GM23338 (cell line): ENCODE data around the gene SFXN1. TPM values are rescaled to one million over a fixed set of nuclear protein-coding genes. Genes with fewer than 3 reads are reported as not detected.

Experiments used
- ATAC-seq: fragments of 200-7000 bp; cut with Tn5 transposase; 3 replicates; pipeline ENCODE4 v1.9.1; 2020
- DNase-seq: peaks from one replicate; pipeline ENCODE4 v3.0.0-alpha.2; 2015; ENCODE audit warnings: low spot score
- H2AFZ ChIP-seq: fragments of 200-600 bp; sonication (generic); 2 replicates; pipeline ENCODE4 v1.8.0; 2016; ENCODE audit warnings: antibody characterized with exemption, mild to moderate bottlenecking, moderate library complexity
- H3F3A ChIP-seq: fragments of 200-600 bp; sonication (generic); replicated peaks from 2 replicates; pipeline ENCODE4 v1.8.0; 2017; ENCODE audit warnings: antibody characterized with exemption, mixed run types, low read depth
- H3K27ac ChIP-seq: fragments of 200-600 bp; sonication (generic); 2 replicates; pipeline ENCODE4 v1.6.1; 2016; ENCODE audit warnings: low read depth
- H3K27me3 ChIP-seq: fragments of 200-600 bp; sonication (generic); 2 replicates; pipeline ENCODE4 v1.8.0; 2016; ENCODE audit warnings: mild to moderate bottlenecking, mixed run types, moderate library complexity; ENCODE audit not compliant: insufficient read depth
- H3K36me3 ChIP-seq: fragments of 200-600 bp; sonication (generic); 2 replicates; pipeline ENCODE4 v1.8.0; 2016; ENCODE audit warnings: mild to moderate bottlenecking; ENCODE audit not compliant: insufficient read depth
- H3K4me1 ChIP-seq: fragments of 200-600 bp; sonication (generic); 2 replicates; pipeline ENCODE4 v1.8.0; 2016; ENCODE audit warnings: mild to moderate bottlenecking, moderate library complexity; ENCODE audit not compliant: insufficient read depth
- H3K4me2 ChIP-seq: fragments of 200-600 bp; sonication (generic); 2 replicates; pipeline ENCODE4 v1.7.1; 2017; ENCODE audit warnings: mixed run types
- H3K4me3 ChIP-seq: fragments of 200-600 bp; sonication (generic); 2 replicates; pipeline ENCODE4 v1.6.1; 2016; ENCODE audit warnings: mixed run types
- H3K79me2 ChIP-seq: fragments of 200-600 bp; sonication (generic); replicated peaks from 2 replicates; pipeline ENCODE4 v1.8.0; 2017; ENCODE audit warnings: mild to moderate bottlenecking; ENCODE audit not compliant: insufficient read depth
- H3K9me2 ChIP-seq: fragments of 200-600 bp; sonication (generic); 2 replicates; pipeline ENCODE4 v1.8.0; 2017; ENCODE audit not compliant: insufficient read depth
- H4K20me1 ChIP-seq: fragments of 200-600 bp; sonication (generic); replicated peaks from 2 replicates; pipeline ENCODE4 v1.8.0; 2017; ENCODE audit warnings: mild to moderate bottlenecking; ENCODE audit not compliant: insufficient read depth
- H3K27ac Mint-ChIP-seq: 2 replicates; pipeline ENCODE4 v1.8.0; 2020; ENCODE audit warnings: inconsistent platforms, mild to moderate bottlenecking, moderate library complexity, mixed read lengths
- H3K27me3 Mint-ChIP-seq: 3 replicates; pipeline ENCODE4 v1.8.0; 2022; ENCODE audit warnings: low read depth, mild to moderate bottlenecking, moderate library complexity, mixed read lengths, inconsistent platforms; ENCODE audit not compliant: insufficient read depth, poor library complexity
- H3K36me3 Mint-ChIP-seq: 3 replicates; pipeline ENCODE4 v1.8.0; 2021; ENCODE audit warnings: low read depth, mild to moderate bottlenecking, inconsistent platforms, moderate library complexity, mixed read lengths
- H3K4me1 Mint-ChIP-seq: 3 replicates; pipeline ENCODE4 v1.8.0; 2020; ENCODE audit warnings: mild to moderate bottlenecking, inconsistent platforms, mixed read lengths
- H3K4me3 Mint-ChIP-seq: 3 replicates; pipeline ENCODE4 v1.8.0; 2021; ENCODE audit warnings: moderate library complexity, mild to moderate bottlenecking, inconsistent platforms, mixed read lengths
- H3K9me3 Mint-ChIP-seq: 3 replicates; pipeline ENCODE4 v1.8.0; 2020; ENCODE audit warnings: moderate library complexity, mild to moderate bottlenecking, inconsistent platforms, mixed read lengths
- CTCF ChIP-seq, 2 experiments: fragments of 200-600 bp in 1 of 2; sonication (generic) in 1 of 2; conservative IDR thresholded peaks; 2 replicates each; pipeline versions ENCODE4 v1.5.1 to v1.6.1; 2016 to 2017; ENCODE audit warnings: antibody characterized with exemption in 2 of 2, low read depth in 2 of 2, mild to moderate bottlenecking in 2 of 2, moderate library complexity in 1 of 2
- ETS1 ChIP-seq: IDR thresholded peaks from 2 replicates; pipeline ENCODE4 v1.6.1; 2016; ENCODE audit warnings: antibody characterized with exemption
- EZH2 ChIP-seq: fragments of 200-600 bp; sonication (generic); IDR thresholded peaks from one replicate; pipeline ENCODE4 v1.8.0; 2017; ENCODE audit warnings: antibody characterized with exemption, mild to moderate bottlenecking, low read depth; ENCODE audit not compliant: unreplicated experiment
- REST ChIP-seq: IDR thresholded peaks from one replicate; pipeline ENCODE4 v1.6.1; 2018; ENCODE audit warnings: antibody characterized with exemption; ENCODE audit not compliant: unreplicated experiment
- STAT1 ChIP-seq: IDR thresholded peaks from one replicate; pipeline ENCODE4 v1.6.1; 2016; ENCODE audit warnings: antibody characterized with exemption; ENCODE audit not compliant: unreplicated experiment
- ZNF331 ChIP-seq: fragments of 250-450 bp; sonication (Bioruptor Pico); IDR thresholded peaks from 2 replicates; pipeline ENCODE4 v1.5.0; 2020; ENCODE audit warnings: low read depth, mild to moderate bottlenecking, moderate library complexity
- polyA plus RNA-seq: library from polyadenylated mRNA; unstranded; fragments of >200 nt; fragmentation: Nextera tagmentation; extraction: Ambion mirVana; gene quantifications from 2 replicates; pipeline ENCODE4 v1.2.1, GENCODE V29; 2016
- total RNA-seq: library from RNA; depleted of rRNA; stranded (reverse); fragments of >200 nt; shearing (Covaris generic); gene quantifications from 2 replicates; pipeline ENCODE4 v1.2.3, GENCODE V29; 2014

The SFXN1 gene
- total and polyA plus RNA-seq, 2 experiments from 2014 or later: 44.0 to 97.7 TPM

- H4K20me1 ChIP-seq: no peaks in the 10 kb centered on the region
- Mint-ChIP-seq H3K27ac (no peak overlapping the region), H3K4me1 (peaks cover 30% of the 10 kb centered on the region), H3K27me3 (peaks cover 11% of the 10 kb centered on the region), H3K4me3 (no peak overlapping the region), H3K9me3 (no peaks in the 10 kb centered on the region), H3K36me3 (peaks cover 2% of the 10 kb centered on the region; the same call in 2 of the 3 replicates)
- H3F3A ChIP-seq: no peaks in the 10 kb centered on the region
- H3K4me3 ChIP-seq: no peak overlapping the region
- peaks cover 30% of the 10 kb centered on the region for H3K4me1 ChIP-seq
- H3K79me2 ChIP-seq: no peaks in the 10 kb centered on the region
- no peak for TF ChIP-seq ETS1
- TF ChIP-seq REST: no peak
- no peak for TF ChIP-seq CTCF (conservative IDR thresholded peaks at IDR 0.05; ENCODE audit: low read depth in 2 of 2)
- no peak for TF ChIP-seq STAT1
- TF ChIP-seq ZNF331 (CRISPR knock-in tag): no peak
- no peak overlapping the region for H3K27ac ChIP-seq
- DNase-seq (no peak), ATAC-seq (no peak)
- H2AFZ ChIP-seq: no peak overlapping the region
- no peaks in the 10 kb centered on the region for H3K36me3 ChIP-seq
- no peaks in the 10 kb centered on the region for H3K27me3 ChIP-seq
- no peaks in the 10 kb centered on the region for H3K9me2 ChIP-seq
- no peak overlapping the region for H3K4me2 ChIP-seq
Measured at GRCh38 chr5:175564716-175565115, 86.4 kb downstream of the SFXN1 start.

GRCh38 chr5:175566697-175567096, 88.3 kb downstream of the SFXN1 start:
- Mint-ChIP-seq H3K4me1 (peaks cover 15% of the 10 kb centered on the region), H3K27ac (no peak overlapping the region), H3K9me3 (peaks cover 4% of the 10 kb centered on the region; the same call in 2 of the 3 replicates), H3K4me3 (no peak overlapping the region), H3K27me3 (peaks cover 11% of the 10 kb centered on the region), H3K36me3 (peaks cover 3% of the 10 kb centered on the region; the same call in 2 of the 3 replicates)
- Histone ChIP-seq H3K27me3 (no peaks in the 10 kb centered on the region), H3K4me3 (no peak overlapping the region), H3K36me3 (no peaks in the 10 kb centered on the region), H3K79me2 (no peaks in the 10 kb centered on the region), H3K9me2 (peaks cover 8% of the 10 kb centered on the region; the same call in 1 of the 2 replicates), H3K4me1 (peaks cover 16% of the 10 kb centered on the region), H2AFZ (no peak overlapping the region), H4K20me1 (no peaks in the 10 kb centered on the region), H3F3A (0 out of 2 replicates have a peak, but pooled peaks cover 3% of the 10 kb centered on the region), H3K4me2 (no peak overlapping the region), H3K27ac (no peak overlapping the region)
- no peak for TF ChIP-seq EZH2
- ATAC-seq: no peak
- DNase-seq: no peak
